ENCODE data around the gene POLR3E. TPM values are rescaled to one million over a fixed set of nuclear protein-coding genes. Genes with fewer than 3 reads are reported as not detected.

POLR3E gene
- polyA plus RNA-seq, 1 donor (not counting 4 experiments of a cell fraction or from before 2014, with no cell fraction given): 74.0 TPM

- peak overlapping the region; percentile 74 for H3K27ac ChIP-seq (ENCODE audit: control insufficient read depth, insufficient read depth, low read length)
- DNase-seq (ENCODE audit: low read depth, low spot score) (peak; percentile 81), FAIRE-seq (peak; percentile 90)
- peak overlapping the region in 2 of 3 experiments; percentile 49 to 57 for H3K4me3 ChIP-seq (ENCODE audit: control insufficient read depth in 2 of 3, extremely low read depth in 1 of 3, insufficient read depth in 2 of 3, low read depth in 1 of 3, low read length in 3 of 3)
- no peaks in the 10 kb centered on the region for H3K79me2 ChIP-seq (ENCODE audit: control insufficient read depth, insufficient read depth, low read length)
- H3K4me1 ChIP-seq (ENCODE audit: control insufficient read depth, extremely low read depth, insufficient read depth, low read length): peaks cover 27% of the 10 kb centered on the region
- H2AFZ ChIP-seq (ENCODE audit: control insufficient read depth, low read length): peak overlapping the region; percentile 68
- no peaks in the 10 kb centered on the region for H3K9me1 ChIP-seq (ENCODE audit: control insufficient read depth, extremely low read depth, insufficient read depth, low read length)
- H3K36me3 ChIP-seq (ENCODE audit: control insufficient read depth in 2 of 2, extremely low read depth in 1 of 2, insufficient read depth in 2 of 2, low read length in 2 of 2): peaks cover 31 to 49% of the 10 kb centered on the region in 2 experiments
- no peak for TF ChIP-seq CTCF (optimal IDR thresholded peaks at IDR 0.05 in 1 of 3, IDR thresholded peaks at IDR 0.05 in 1 of 3, conservative IDR thresholded peaks at IDR 0.05 in 1 of 3; ENCODE audit: extremely low read depth in 1 of 3, insufficient read depth in 2 of 3, low read length in 3 of 3)
- no peak for TF ChIP-seq EZH2 (IDR thresholded peaks at IDR 0.05; ENCODE audit: low read length)
- dilution Hi-C loops (cut with MboI; ENCODE audit: extremely low pct_ligation_motif_present, low sequenced_read_pairs): no loop called here
- H4K20me1 ChIP-seq (ENCODE audit: control insufficient read depth, extremely low read depth, insufficient read depth, low read length): no peaks in the 10 kb centered on the region
- peak overlapping the region; percentile 64 for H3K9ac ChIP-seq (ENCODE audit: control insufficient read depth, extremely low read depth, insufficient read depth, low read length)
- no peaks in the 10 kb centered on the region for H3K27me3 ChIP-seq (ENCODE audit: control insufficient read depth, extremely low read depth, insufficient read depth, low read length)
- peak overlapping the region; percentile 85 for H3K4me2 ChIP-seq (ENCODE audit: control insufficient read depth, extremely low read depth, insufficient read depth, low read depth, low read length)
- no peaks in the 10 kb centered on the region for H3K9me3 ChIP-seq (ENCODE audit: control insufficient read depth, low read depth, low read length)
These were observed 17.7 kb downstream of the POLR3E start for GRCh38 chr16:22314661-22315626.

GRCh38 chr16:22315979-22316378, 18.8 kb downstream of the POLR3E start:
- peaks cover 27% of the 10 kb centered on the region for H3K4me1 ChIP-seq (ENCODE audit: control insufficient read depth, extremely low read depth, insufficient read depth, low read length)
- no peak overlapping the region for H2AFZ ChIP-seq (ENCODE audit: control insufficient read depth, low read length)
- no peak for TF ChIP-seq EZH2 (IDR thresholded peaks at IDR 0.05; ENCODE audit: low read length)
- TF ChIP-seq CTCF (optimal IDR thresholded peaks at IDR 0.05 in 1 of 3, IDR thresholded peaks at IDR 0.05 in 1 of 3, conservative IDR thresholded peaks at IDR 0.05 in 1 of 3; ENCODE audit: extremely low read depth in 1 of 3, insufficient read depth in 2 of 3, low read length in 3 of 3): no peak
- no peak for DNase-seq (ENCODE audit: low read depth, low spot score)
- H3K4me2 ChIP-seq (ENCODE audit: control insufficient read depth, extremely low read depth, insufficient read depth, low read depth, low read length): no peak overlapping the region
- no peak overlapping the region for H3K4me3 ChIP-seq (ENCODE audit: control insufficient read depth in 2 of 3, extremely low read depth in 1 of 3, insufficient read depth in 2 of 3, low read depth in 1 of 3, low read length in 3 of 3)
- H4K20me1 ChIP-seq (ENCODE audit: control insufficient read depth, extremely low read depth, insufficient read depth, low read length): peaks cover 1% of the 10 kb centered on the region
- no peak overlapping the region for H3K9ac ChIP-seq (ENCODE audit: control insufficient read depth, extremely low read depth, insufficient read depth, low read length)
- H3K27ac ChIP-seq (ENCODE audit: control insufficient read depth, insufficient read depth, low read length): no peak overlapping the region
- FAIRE-seq: no peak
- H3K79me2 ChIP-seq (ENCODE audit: control insufficient read depth, insufficient read depth, low read length): no peaks in the 10 kb centered on the region
- H3K36me3 ChIP-seq (ENCODE audit: control insufficient read depth in 2 of 2, extremely low read depth in 1 of 2, insufficient read depth in 2 of 2, low read length in 2 of 2): peaks cover 30 to 55% of the 10 kb centered on the region in 2 experiments
- H3K27me3 ChIP-seq (ENCODE audit: control insufficient read depth, extremely low read depth, insufficient read depth, low read length): no peaks in the 10 kb centered on the region
- H3K9me3 ChIP-seq (ENCODE audit: control insufficient read depth, low read depth, low read length): no peaks in the 10 kb centered on the region
- dilution Hi-C loops (cut with MboI; ENCODE audit: extremely low pct_ligation_motif_present, low sequenced_read_pairs): no loop called here
- no peaks in the 10 kb centered on the region for H3K9me1 ChIP-seq (ENCODE audit: control insufficient read depth, extremely low read depth, insufficient read depth, low read length)
